HepG2 (cell line): ENCODE results near the gene PXDC1. TPM values are rescaled to one million over a fixed set of nuclear protein-coding genes. Genes with fewer than 3 reads are reported as not detected.

Experiments used
- AKNA ChIP-seq: sonication (generic); formaldehyde crosslinking; IDR thresholded peaks from 2 replicates; pipeline ENCODE4 v1.4.0; 2020; ENCODE audit warnings: missing genetic modification reagents, borderline replicate concordance
- FOXJ3 ChIP-seq: sonication (generic); formaldehyde crosslinking; IDR thresholded peaks from 2 replicates; pipeline ENCODE4 v1.4.0; 2020; ENCODE audit warnings: missing genetic modification reagents, mild to moderate bottlenecking, borderline replicate concordance
- RBM22 ChIP-seq: fragments of 200-400 bp; formaldehyde crosslinking; optimal IDR thresholded peaks from 2 replicates; pipeline ENCODE3; 2017; ENCODE audit warnings: mild to moderate bottlenecking, low read length, moderate library complexity
- SIX1 ChIP-seq: sonication (generic); formaldehyde crosslinking; IDR thresholded peaks from 2 replicates; pipeline ENCODE4 v1.4.0; 2020; ENCODE audit warnings: missing genetic modification reagents, borderline replicate concordance
- SIX4 ChIP-seq: sonication (generic); formaldehyde crosslinking; IDR thresholded peaks from 2 replicates; pipeline ENCODE4 v1.4.0; 2020; ENCODE audit warnings: missing genetic modification reagents
- SPEN ChIP-seq: sonication (generic); formaldehyde crosslinking; IDR thresholded peaks from 2 replicates; pipeline ENCODE4 v1.5.1; 2020; ENCODE audit warnings: low read depth, mild to moderate bottlenecking, missing genetic modification reagents
- ZGPAT ChIP-seq: IDR thresholded peaks from 2 replicates; pipeline ENCODE4 v1.6.1; 2016; ENCODE audit warnings: mild to moderate bottlenecking
- ZNF143 ChIP-seq: sonication (generic); formaldehyde crosslinking; IDR thresholded peaks from 2 replicates; pipeline ENCODE4 v1.4.0; 2020; ENCODE audit warnings: missing genetic modification reagents
- ZNF24 ChIP-seq: fragments of 450-650 bp; IDR thresholded peaks from 2 replicates; pipeline ENCODE4 v1.6.1; 2017; ENCODE audit warnings: antibody characterized with exemption, mild to moderate bottlenecking
- ZNF629 ChIP-seq: sonication (generic); formaldehyde crosslinking; conservative IDR thresholded peaks from 2 replicates; pipeline ENCODE4 v1.5.0; 2020; ENCODE audit warnings: missing genetic modification reagents
- ZNF790 ChIP-seq: sonication (generic); formaldehyde crosslinking; IDR thresholded peaks from 2 replicates; pipeline ENCODE4 v1.8.0; 2022; ENCODE audit warnings: missing genetic modification reagents, mild to moderate bottlenecking, borderline replicate concordance
- polyA plus RNA-seq, 8 experiments: library from polyadenylated mRNA; depleted of rRNA in 3 of 8; stranded (reverse) in 7 of 8; unstranded in 1 of 8; fragments of >200 nt; fragmentation: Illumina TruSeq in 4 of 8; extraction: Trizol in 4 of 8; gene quantifications; 2 replicates each; pipeline versions ENCODE4 v1.2.1 to v1.2.3, GENCODE V29; 2011 to 2016; ENCODE audit warnings: low read depth in 4 of 8, missing spikeins in 1 of 8, mixed read lengths in 1 of 8; ENCODE audit not compliant: insufficient read depth in 1 of 8
- total RNA-seq, 5 experiments: library from RNA; depleted of rRNA; stranded (reverse); fragments of >200 nt; fragmentation: Illumina TruSeq; extraction: Trizol; gene quantifications; 2 replicates each; pipeline ENCODE4 v1.2.3, GENCODE V29; 2016; ENCODE audit warnings: low read depth in 1 of 5
- TF ChIP-seq, protein P1 (sequence below): IDR thresholded peaks from 2 replicates; pipeline ENCODE4 v1.4.0; 2020; ENCODE audit warnings: mild to moderate bottlenecking, missing genetic modification reagents
- TF ChIP-seq, protein P2 (sequence below): sonication (generic); formaldehyde crosslinking; IDR thresholded peaks from 2 replicates; pipeline ENCODE4 v1.8.0; 2022; ENCODE audit warnings: low read depth, missing genetic modification reagents
- TF ChIP-seq, protein P3 (sequence below): sonication (generic); formaldehyde crosslinking; IDR thresholded peaks from 2 replicates; pipeline ENCODE4 v1.4.0; 2020; ENCODE audit warnings: missing genetic modification reagents

The PXDC1 gene
- total and polyA plus RNA-seq, 2 of the 13 experiments (the other 11 are each of a cell fraction or from before 2014, with no cell fraction given): 32.4 to 34.7 TPM

- TF ChIP-seq FOXJ3: peak; percentile 85; the same call in 1 of the 2 replicates
- no peak; the same call in 1 of the 2 replicates for TF ChIP-seq ZGPAT (CRISPR knock-in tag)
- TF ChIP-seq ZNF790 (CRISPR knock-in tag): no peak
- no peak for TF ChIP-seq SIX4 (CRISPR knock-in tag)
- TF ChIP-seq ZNF629 (CRISPR knock-in tag): no peak
- TF ChIP-seq, protein P1, sequence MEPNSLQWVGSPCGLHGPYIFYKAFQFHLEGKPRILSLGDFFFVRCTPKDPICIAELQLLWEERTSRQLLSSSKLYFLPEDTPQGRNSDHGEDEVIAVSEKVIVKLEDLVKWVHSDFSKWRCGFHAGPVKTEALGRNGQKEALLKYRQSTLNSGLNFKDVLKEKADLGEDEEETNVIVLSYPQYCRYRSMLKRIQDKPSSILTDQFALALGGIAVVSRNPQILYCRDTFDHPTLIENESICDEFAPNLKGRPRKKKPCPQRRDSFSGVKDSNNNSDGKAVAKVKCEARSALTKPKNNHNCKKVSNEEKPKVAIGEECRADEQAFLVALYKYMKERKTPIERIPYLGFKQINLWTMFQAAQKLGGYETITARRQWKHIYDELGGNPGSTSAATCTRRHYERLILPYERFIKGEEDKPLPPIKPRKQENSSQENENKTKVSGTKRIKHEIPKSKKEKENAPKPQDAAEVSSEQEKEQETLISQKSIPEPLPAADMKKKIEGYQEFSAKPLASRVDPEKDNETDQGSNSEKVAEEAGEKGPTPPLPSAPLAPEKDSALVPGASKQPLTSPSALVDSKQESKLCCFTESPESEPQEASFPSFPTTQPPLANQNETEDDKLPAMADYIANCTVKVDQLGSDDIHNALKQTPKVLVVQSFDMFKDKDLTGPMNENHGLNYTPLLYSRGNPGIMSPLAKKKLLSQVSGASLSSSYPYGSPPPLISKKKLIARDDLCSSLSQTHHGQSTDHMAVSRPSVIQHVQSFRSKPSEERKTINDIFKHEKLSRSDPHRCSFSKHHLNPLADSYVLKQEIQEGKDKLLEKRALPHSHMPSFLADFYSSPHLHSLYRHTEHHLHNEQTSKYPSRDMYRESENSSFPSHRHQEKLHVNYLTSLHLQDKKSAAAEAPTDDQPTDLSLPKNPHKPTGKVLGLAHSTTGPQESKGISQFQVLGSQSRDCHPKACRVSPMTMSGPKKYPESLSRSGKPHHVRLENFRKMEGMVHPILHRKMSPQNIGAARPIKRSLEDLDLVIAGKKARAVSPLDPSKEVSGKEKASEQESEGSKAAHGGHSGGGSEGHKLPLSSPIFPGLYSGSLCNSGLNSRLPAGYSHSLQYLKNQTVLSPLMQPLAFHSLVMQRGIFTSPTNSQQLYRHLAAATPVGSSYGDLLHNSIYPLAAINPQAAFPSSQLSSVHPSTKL: peak; percentile 59; the same call in 1 of the 2 replicates
- peak; percentile 42; the same call in 1 of the 2 replicates for TF ChIP-seq AKNA
- TF ChIP-seq, protein P2, sequence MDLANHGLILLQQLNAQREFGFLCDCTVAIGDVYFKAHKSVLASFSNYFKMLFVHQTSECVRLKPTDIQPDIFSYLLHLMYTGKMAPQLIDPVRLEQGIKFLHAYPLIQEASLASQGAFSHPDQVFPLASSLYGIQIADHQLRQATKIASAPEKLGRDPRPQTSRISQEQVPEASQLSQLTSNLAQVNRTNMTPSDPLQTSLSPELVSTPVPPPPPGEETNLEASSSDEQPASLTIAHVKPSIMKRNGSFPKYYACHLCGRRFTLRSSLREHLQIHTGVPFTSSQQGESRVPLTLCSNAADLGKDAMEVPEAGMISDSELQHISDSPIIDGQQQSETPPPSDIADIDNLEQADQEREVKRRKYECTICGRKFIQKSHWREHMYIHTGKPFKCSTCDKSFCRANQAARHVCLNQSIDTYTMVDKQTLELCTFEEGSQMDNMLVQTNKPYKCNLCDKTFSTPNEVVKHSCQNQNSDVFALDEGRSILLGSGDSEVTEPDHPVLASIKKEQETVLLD (CRISPR knock-in tag): no peak
- TF ChIP-seq SPEN (CRISPR knock-in tag): peak; percentile 13; the same call in 1 of the 2 replicates
- TF ChIP-seq, protein P3, sequence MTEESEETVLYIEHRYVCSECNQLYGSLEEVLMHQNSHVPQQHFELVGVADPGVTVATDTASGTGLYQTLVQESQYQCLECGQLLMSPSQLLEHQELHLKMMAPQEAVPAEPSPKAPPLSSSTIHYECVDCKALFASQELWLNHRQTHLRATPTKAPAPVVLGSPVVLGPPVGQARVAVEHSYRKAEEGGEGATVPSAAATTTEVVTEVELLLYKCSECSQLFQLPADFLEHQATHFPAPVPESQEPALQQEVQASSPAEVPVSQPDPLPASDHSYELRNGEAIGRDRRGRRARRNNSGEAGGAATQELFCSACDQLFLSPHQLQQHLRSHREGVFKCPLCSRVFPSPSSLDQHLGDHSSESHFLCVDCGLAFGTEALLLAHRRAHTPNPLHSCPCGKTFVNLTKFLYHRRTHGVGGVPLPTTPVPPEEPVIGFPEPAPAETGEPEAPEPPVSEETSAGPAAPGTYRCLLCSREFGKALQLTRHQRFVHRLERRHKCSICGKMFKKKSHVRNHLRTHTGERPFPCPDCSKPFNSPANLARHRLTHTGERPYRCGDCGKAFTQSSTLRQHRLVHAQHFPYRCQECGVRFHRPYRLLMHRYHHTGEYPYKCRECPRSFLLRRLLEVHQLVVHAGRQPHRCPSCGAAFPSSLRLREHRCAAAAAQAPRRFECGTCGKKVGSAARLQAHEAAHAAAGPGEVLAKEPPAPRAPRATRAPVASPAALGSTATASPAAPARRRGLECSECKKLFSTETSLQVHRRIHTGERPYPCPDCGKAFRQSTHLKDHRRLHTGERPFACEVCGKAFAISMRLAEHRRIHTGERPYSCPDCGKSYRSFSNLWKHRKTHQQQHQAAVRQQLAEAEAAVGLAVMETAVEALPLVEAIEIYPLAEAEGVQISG: no peak
- no peak for TF ChIP-seq ZNF24
- 0 out of 2 replicates have a peak, but pooled peaks have one; percentile 5 for TF ChIP-seq ZNF143 (CRISPR knock-in tag)
- TF ChIP-seq SIX1 (CRISPR knock-in tag): peak; percentile 54; the same call in 1 of the 2 replicates
- no peak for TF ChIP-seq RBM22
Observed at GRCh38 chr6:3789896-3790558, 38.5 kb upstream of the PXDC1 start (continued).
